ENCODE results near the gene MARCHF10.

Gene MARCHF10

GRCh38 chr17:62674363-62674739 lies 133.8 kb downstream of the MARCHF10 start:
- DNase-seq = no peak

- DNase-seq = no peak
Observed at GRCh38 chr17:62673614-62674362, 134.3 kb downstream of the MARCHF10 start.

GRCh38 chr17:62672957-62673356 lies 135.2 kb downstream of the MARCHF10 start:
- DNase-seq = no peak

GRCh38 chr17:62671553-62671952 lies 136.6 kb downstream of the MARCHF10 start:
- no peak for DNase-seq

- no peak for DNase-seq
Observed at GRCh38 chr17:62670202-62670821, 137.8 kb downstream of the MARCHF10 start.

- no peak for DNase-seq
Observed at GRCh38 chr17:62668091-62668804, 139.9 kb downstream of the MARCHF10 start.

- DNase-seq = no peak
Observed at GRCh38 chr17:62666801-62667591, 141.1 kb downstream of the MARCHF10 start.

GRCh38 chr17:62666061-62666800 lies 141.9 kb downstream of the MARCHF10 start:
- DNase-seq = no peak

GRCh38 chr17:62665599-62665998 lies 142.5 kb downstream of the MARCHF10 start:
- no peak for DNase-seq

- no peak for DNase-seq
Observed at GRCh38 chr17:62664336-62665120, 143.6 kb downstream of the MARCHF10 start.

GRCh38 chr17:62663304-62663703 lies 144.8 kb downstream of the MARCHF10 start:
- DNase-seq = no peak

- DNase-seq = no peak
Observed at GRCh38 chr17:62662855-62663254, 145.3 kb downstream of the MARCHF10 start.

- no peak for DNase-seq
Observed at GRCh38 chr17:62661337-62661736, 146.8 kb downstream of the MARCHF10 start.

- DNase-seq = no peak
Observed at GRCh38 chr17:62660629-62661118, 147.4 kb downstream of the MARCHF10 start.

- no peak for DNase-seq
Observed at GRCh38 chr17:62658136-62658920, 149.8 kb downstream of the MARCHF10 start.

- DNase-seq = no peak
Observed at GRCh38 chr17:62657690-62658089, 150.4 kb downstream of the MARCHF10 start.

- no peak for DNase-seq
Observed at GRCh38 chr17:62657145-62657665, 150.9 kb downstream of the MARCHF10 start.

- no peak for DNase-seq
Observed at GRCh38 chr17:62656446-62656845, 151.7 kb downstream of the MARCHF10 start.

GRCh38 chr17:62655656-62656055 lies 152.5 kb downstream of the MARCHF10 start:
- DNase-seq = no peak
